ENCODE data around the gene STEAP1B.

STEAP1B gene

GRCh38 chr7:22422831-22423615, 77.0 kb downstream of the STEAP1B start:
- H3K36me3 ChIP-seq (ENCODE audit: low read depth): no peaks in the 10 kb centered on the region
- no peak for ATAC-seq (ENCODE audit: low read depth)
- no peaks in the 10 kb centered on the region for H3K4me1 ChIP-seq (ENCODE audit: insufficient read depth, poor library complexity, severe bottlenecking)
- TF ChIP-seq CTCF (IDR thresholded peaks at IDR 0.05; ENCODE audit: poor library complexity, severe bottlenecking): no peak
- H3K27ac ChIP-seq (ENCODE audit: poor library complexity, severe bottlenecking): no peak overlapping the region
- DNase-seq (ENCODE audit: low spot score): no peak
- no peaks in the 10 kb centered on the region for H3K9me3 ChIP-seq (ENCODE audit: severe bottlenecking)
- H3K4me3 ChIP-seq (ENCODE audit: severe bottlenecking): no peak overlapping the region
- no peaks in the 10 kb centered on the region for H3K27me3 ChIP-seq (ENCODE audit: insufficient read depth, poor library complexity, severe bottlenecking)

- ATAC-seq (ENCODE audit: low read depth) (no peak), DNase-seq (ENCODE audit: low spot score) (no peak)
- no peaks in the 10 kb centered on the region for H3K9me3 ChIP-seq (ENCODE audit: severe bottlenecking)
- H3K4me3 ChIP-seq (ENCODE audit: severe bottlenecking): no peak overlapping the region
- H3K27me3 ChIP-seq (ENCODE audit: insufficient read depth, poor library complexity, severe bottlenecking): no peaks in the 10 kb centered on the region
- no peak overlapping the region for H3K27ac ChIP-seq (ENCODE audit: poor library complexity, severe bottlenecking)
- TF ChIP-seq CTCF (IDR thresholded peaks at IDR 0.05; ENCODE audit: poor library complexity, severe bottlenecking): no peak
- H3K36me3 ChIP-seq (ENCODE audit: low read depth): no peaks in the 10 kb centered on the region
- H3K4me1 ChIP-seq (ENCODE audit: insufficient read depth, poor library complexity, severe bottlenecking): no peaks in the 10 kb centered on the region
Observed at GRCh38 chr7:22420973-22421635, 78.9 kb downstream of the STEAP1B start.

GRCh38 chr7:22420008-22420407, 80.0 kb downstream of the STEAP1B start:
- DNase-seq (ENCODE audit: low spot score) (no peak), ATAC-seq (ENCODE audit: low read depth) (no peak)
- H3K4me3 ChIP-seq (ENCODE audit: severe bottlenecking): no peak overlapping the region
- H3K36me3 ChIP-seq (ENCODE audit: low read depth): no peaks in the 10 kb centered on the region
- no peaks in the 10 kb centered on the region for H3K9me3 ChIP-seq (ENCODE audit: severe bottlenecking)
- H3K27me3 ChIP-seq (ENCODE audit: insufficient read depth, poor library complexity, severe bottlenecking): no peaks in the 10 kb centered on the region
- H3K27ac ChIP-seq (ENCODE audit: poor library complexity, severe bottlenecking): no peak overlapping the region
- H3K4me1 ChIP-seq (ENCODE audit: insufficient read depth, poor library complexity, severe bottlenecking): no peaks in the 10 kb centered on the region
- TF ChIP-seq CTCF (IDR thresholded peaks at IDR 0.05; ENCODE audit: poor library complexity, severe bottlenecking): no peak

- Histone ChIP-seq H3K9me3 (ENCODE audit: severe bottlenecking) (no peaks in the 10 kb centered on the region), H3K27me3 (ENCODE audit: insufficient read depth, poor library complexity, severe bottlenecking) (no peaks in the 10 kb centered on the region), H3K4me1 (ENCODE audit: insufficient read depth, poor library complexity, severe bottlenecking) (no peaks in the 10 kb centered on the region), H3K27ac (ENCODE audit: poor library complexity, severe bottlenecking) (no peak overlapping the region), H3K4me3 (ENCODE audit: severe bottlenecking) (no peak overlapping the region), H3K36me3 (ENCODE audit: low read depth) (no peaks in the 10 kb centered on the region)
- TF ChIP-seq CTCF (IDR thresholded peaks at IDR 0.05; ENCODE audit: poor library complexity, severe bottlenecking): no peak
- DNase-seq (ENCODE audit: low spot score) (no peak), ATAC-seq (ENCODE audit: low read depth) (no peak)
Observed at GRCh38 chr7:22419488-22419887, 80.5 kb downstream of the STEAP1B start.

Measured in RWPE2 (cell line).